Natural killer cell (primary cell): ENCODE measurements around the gene ADORA2A. TPM values are rescaled to one million over a fixed set of nuclear protein-coding genes. Genes with fewer than 3 reads are reported as not detected.

Experiments used
- ATAC-seq, 3 donors: fragments of 150-1000 bp in 2 of 3; fragments of 200-7000 bp in 1 of 3; cut with Tn5 transposase; 1 replicate in 1 of 3; 2 replicates in 2 of 3; pipeline ENCODE4 v1.10.0; 2021; ENCODE audit warnings: mild to moderate bottlenecking in 2 of 3, moderate library complexity in 2 of 3
- DNase-seq, 2 donors: peaks; one replicate each; pipeline versions ENCODE4 v3.0.0 to v3.0.0-alpha.2; 2013 to 2021; ENCODE audit warnings: mixed read lengths in 1 of 2
- H3K27ac ChIP-seq: one replicate; pipeline ENCODE4 v1.5.1; 2013; ENCODE audit warnings: mild to moderate bottlenecking, low read length
- H3K27me3 ChIP-seq: one replicate; pipeline ENCODE4 v1.6.1; 2013; ENCODE audit warnings: low read length; ENCODE audit not compliant: control insufficient read depth, insufficient read depth
- H3K36me3 ChIP-seq: one replicate; pipeline ENCODE4 v1.6.1; 2013; ENCODE audit warnings: low read length; ENCODE audit not compliant: control insufficient read depth, insufficient read depth
- H3K4me1 ChIP-seq: one replicate; pipeline ENCODE4 v1.6.1; 2013; ENCODE audit warnings: low read length; ENCODE audit not compliant: control insufficient read depth, insufficient read depth
- H3K4me3 ChIP-seq: one replicate; pipeline ENCODE4 v1.5.1; 2013; ENCODE audit warnings: low read length
- H3K9me3 ChIP-seq: one replicate; pipeline ENCODE4 v1.6.1; 2013; ENCODE audit warnings: low read length; ENCODE audit not compliant: control insufficient read depth, insufficient read depth
- H3K27ac Mint-ChIP-seq, 2 donors: one replicate each; pipeline ENCODE4 v1.8.0; 2022; ENCODE audit warnings: mild to moderate bottlenecking in 2 of 2, mixed read lengths in 2 of 2, moderate library complexity in 1 of 2
- H3K27me3 Mint-ChIP-seq, 2 donors: one replicate each; pipeline ENCODE4 v1.8.0; 2022; ENCODE audit warnings: low read depth in 2 of 2, mixed read lengths in 2 of 2
- H3K36me3 Mint-ChIP-seq: one replicate; pipeline ENCODE4 v1.8.0; 2022; ENCODE audit warnings: mixed read lengths
- H3K4me1 Mint-ChIP-seq, 2 donors: one replicate each; pipeline ENCODE4 v1.8.0; 2022; ENCODE audit warnings: mixed read lengths in 2 of 2
- H3K4me3 Mint-ChIP-seq: one replicate; pipeline ENCODE4 v1.8.0; 2022; ENCODE audit warnings: mild to moderate bottlenecking, moderate library complexity, mixed read lengths
- H3K9me3 Mint-ChIP-seq, 2 donors: one replicate each; pipeline ENCODE4 v1.8.0; 2022; ENCODE audit warnings: mixed read lengths in 2 of 2
- WGBS: methylation state at CpG from one replicate; pipeline ENCODE4 v1.1.7; 2013; ENCODE audit warnings: missing lambda C conversion rate; ENCODE audit not compliant: insufficient coverage; 5-methylcytosine and 5-hydroxymethylcytosine counted together
- intact Hi-C: fragments of 100-400 bp; cut with micrococcal nuclease; formaldehyde crosslinking; loops from one replicate; pipeline ENCODE4 v1.14.2; 2022
- total RNA-seq, 4 donors: library from RNA; stranded (reverse); fragments of 120-200 nt in 1 of 4; gene quantifications; one replicate each; pipeline versions ENCODE4 v1.2.3 to v1.2.4, GENCODE V29; 2013 to 2022
- TF ChIP-seq, protein P1 (sequence below): fragments of 200-600 bp; IDR thresholded peaks from one replicate; pipeline ENCODE4 v1.8.0; 2022; ENCODE audit warnings: antibody characterized with exemption

The ADORA2A gene
- total RNA-seq, 3 donors from 2014 or later (not counting 1 experiment from before 2014, with no cell fraction given), result 11.0 to 15.0 (median 11.7) TPM

- Mint-ChIP-seq H3K27me3 (no peaks in the 10 kb centered on the region), H3K9me3 (no peaks in the 10 kb centered on the region), H3K27ac (peak overlapping the region in 1 of 2 donors; percentile 45), H3K4me3 (no peak overlapping the region), H3K4me1 (peaks cover 21 to 24% of the 10 kb centered on the region in 2 donors), H3K36me3 (no peaks in the 10 kb centered on the region)
- Histone ChIP-seq H3K9me3 (no peaks in the 10 kb centered on the region), H3K4me1 (peaks cover 15% of the 10 kb centered on the region), H3K27me3 (no peaks in the 10 kb centered on the region), H3K36me3 (peaks cover 11% of the 10 kb centered on the region), H3K27ac (peak overlapping the region; percentile 57), H3K4me3 (peak overlapping the region; percentile 5)
- TF ChIP-seq, protein P1, sequence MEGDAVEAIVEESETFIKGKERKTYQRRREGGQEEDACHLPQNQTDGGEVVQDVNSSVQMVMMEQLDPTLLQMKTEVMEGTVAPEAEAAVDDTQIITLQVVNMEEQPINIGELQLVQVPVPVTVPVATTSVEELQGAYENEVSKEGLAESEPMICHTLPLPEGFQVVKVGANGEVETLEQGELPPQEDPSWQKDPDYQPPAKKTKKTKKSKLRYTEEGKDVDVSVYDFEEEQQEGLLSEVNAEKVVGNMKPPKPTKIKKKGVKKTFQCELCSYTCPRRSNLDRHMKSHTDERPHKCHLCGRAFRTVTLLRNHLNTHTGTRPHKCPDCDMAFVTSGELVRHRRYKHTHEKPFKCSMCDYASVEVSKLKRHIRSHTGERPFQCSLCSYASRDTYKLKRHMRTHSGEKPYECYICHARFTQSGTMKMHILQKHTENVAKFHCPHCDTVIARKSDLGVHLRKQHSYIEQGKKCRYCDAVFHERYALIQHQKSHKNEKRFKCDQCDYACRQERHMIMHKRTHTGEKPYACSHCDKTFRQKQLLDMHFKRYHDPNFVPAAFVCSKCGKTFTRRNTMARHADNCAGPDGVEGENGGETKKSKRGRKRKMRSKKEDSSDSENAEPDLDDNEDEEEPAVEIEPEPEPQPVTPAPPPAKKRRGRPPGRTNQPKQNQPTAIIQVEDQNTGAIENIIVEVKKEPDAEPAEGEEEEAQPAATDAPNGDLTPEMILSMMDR, result no peak
- 67% methylated on average over 8 of the region's 9 CpGs for WGBS
- intact Hi-C loops, result no loop called here
- ATAC-seq, result peak in 2 of 3 donors; percentile 24 to 26
- DNase-seq, result no peak
Measured at GRCh38 chr22:24400726-24401596, 26.4 kb upstream of the ADORA2A start.

- H3K4me1 ChIP-seq, result peaks cover 20% of the 10 kb centered on the region
- peaks cover 10% of the 10 kb centered on the region for H3K36me3 ChIP-seq
- Mint-ChIP-seq H3K27ac (peak overlapping the region in 1 of 2 donors; percentile 75), H3K4me1 (peaks cover 25 to 29% of the 10 kb centered on the region in 2 donors), H3K4me3 (no peak overlapping the region), H3K9me3 (no peaks in the 10 kb centered on the region), H3K27me3 (no peaks in the 10 kb centered on the region), H3K36me3 (no peaks in the 10 kb centered on the region)
- no peak overlapping the region for H3K27ac ChIP-seq
- H3K9me3 ChIP-seq, result no peaks in the 10 kb centered on the region
- H3K27me3 ChIP-seq, result no peaks in the 10 kb centered on the region
- DNase-seq (no peak), ATAC-seq (no peak)
- intact Hi-C loops, result no loop called here
- 90% methylated on average over 5 of the region's 5 CpGs for WGBS
- H3K4me3 ChIP-seq, result no peak overlapping the region
- TF ChIP-seq, protein P1, result no peak
Measured at GRCh38 chr22:24401931-24402367, 25.4 kb upstream of the ADORA2A start.

- H3K4me3 Mint-ChIP-seq, result no peak overlapping the region
- DNase-seq (no peak), ATAC-seq (peak; percentile 34 to 57 (median 42))
- no peaks in the 10 kb centered on the region for H3K27me3 ChIP-seq
- no peaks in the 10 kb centered on the region for H3K36me3 Mint-ChIP-seq
- no peaks in the 10 kb centered on the region for H3K27me3 Mint-ChIP-seq
- TF ChIP-seq, protein P1, result no peak
- peaks cover 26% of the 10 kb centered on the region for H3K4me1 ChIP-seq
- WGBS, result 44% methylated on average over 3 of the region's 3 CpGs
- H3K27ac ChIP-seq, result no peak overlapping the region
- peak overlapping the region in 1 of 2 donors; percentile 75 for H3K27ac Mint-ChIP-seq
- H3K9me3 Mint-ChIP-seq, result no peaks in the 10 kb centered on the region
- no peaks in the 10 kb centered on the region for H3K9me3 ChIP-seq
- peaks cover 31 to 35% of the 10 kb centered on the region in 2 donors for H3K4me1 Mint-ChIP-seq
- peaks cover 7% of the 10 kb centered on the region for H3K36me3 ChIP-seq
- no peak overlapping the region for H3K4me3 ChIP-seq
- intact Hi-C loops, result no loop called here
Measured at GRCh38 chr22:24402460-24403192, 24.8 kb upstream of the ADORA2A start.
